HG02970 (cell line): ENCODE measurements around the gene GNAQ.

Experiments used
- ATAC-seq: cut with Tn5 transposase; IDR thresholded peaks from one replicate; pipeline ENCODE4 v1.9.1; 2021; ENCODE audit warnings: mild to moderate bottlenecking, moderate library complexity, moderate number of reproducible peaks; ENCODE audit not compliant: unreplicated experiment, low FRiP score

Gene GNAQ

GRCh38 chr9:77980622-77981021 lies 51.0 kb downstream of the GNAQ start:
- ATAC-seq, result no peak

- no peak for ATAC-seq
These were observed 53.4 kb downstream of the GNAQ start for GRCh38 chr9:77978086-77978781.

- no peak for ATAC-seq
These were observed 54.4 kb downstream of the GNAQ start for GRCh38 chr9:77977210-77977611.

GRCh38 chr9:77975806-77976205 lies 55.8 kb downstream of the GNAQ start:
- no peak for ATAC-seq

- ATAC-seq, result no peak
These were observed 56.6 kb downstream of the GNAQ start for GRCh38 chr9:77975036-77975435.

- no peak for ATAC-seq
These were observed 57.2 kb downstream of the GNAQ start for GRCh38 chr9:77974434-77974833.

GRCh38 chr9:77969083-77969482 lies 62.5 kb downstream of the GNAQ start:
- ATAC-seq, result no peak

- ATAC-seq, result no peak
These were observed 63.1 kb downstream of the GNAQ start for GRCh38 chr9:77968506-77968905.

GRCh38 chr9:77966718-77967117 lies 64.9 kb downstream of the GNAQ start:
- ATAC-seq, result no peak

- ATAC-seq, result no peak
These were observed 66.0 kb downstream of the GNAQ start for GRCh38 chr9:77965445-77966123.

GRCh38 chr9:77964258-77964657 lies 67.4 kb downstream of the GNAQ start:
- ATAC-seq, result no peak

- ATAC-seq, result no peak
These were observed 70.1 kb downstream of the GNAQ start for GRCh38 chr9:77961541-77961940.

- ATAC-seq, result no peak
These were observed 71.1 kb downstream of the GNAQ start for GRCh38 chr9:77960356-77961153.

GRCh38 chr9:77959803-77960202 lies 71.8 kb downstream of the GNAQ start:
- ATAC-seq, result no peak

GRCh38 chr9:77957652-77958051 lies 74.0 kb downstream of the GNAQ start:
- no peak for ATAC-seq

- no peak for ATAC-seq
These were observed 75.1 kb downstream of the GNAQ start for GRCh38 chr9:77956555-77956954.

- ATAC-seq, result no peak
These were observed 77.0 kb downstream of the GNAQ start for GRCh38 chr9:77954666-77955015.

GRCh38 chr9:77954013-77954665 lies 77.5 kb downstream of the GNAQ start:
- no peak for ATAC-seq

- ATAC-seq, result no peak
These were observed 78.0 kb downstream of the GNAQ start for GRCh38 chr9:77953590-77953989.

GRCh38 chr9:77952635-77953328 lies 78.8 kb downstream of the GNAQ start:
- ATAC-seq, result no peak
